K562 (cell line): ENCODE data around the gene WDPCP. TPM values are rescaled to one million over a fixed set of nuclear protein-coding genes. Genes with fewer than 3 reads are reported as not detected.

Experiments
- ATAC-seq: fragments of 200-7000 bp; cut with Tn5 transposase; 3 replicates; pipeline ENCODE4 v1.9.1; 2020; ENCODE audit warnings: moderate library complexity
- BruUV-seq: library from RNA; stranded (reverse); fragments of 400-500 nt; replicated peaks from 2 replicates; lab custom pipeline; 2021; lab: Mats Ljungman, UMichigan
- CTCF ChIA-PET: fragments of 300-600 bp; formaldehyde crosslinking; extraction: SDS; loops from one replicate; lab custom pipeline; 2021; ENCODE audit warnings: low intra/inter-chr PET ratio; lab: Yijun Ruan, JAX
- POLR2A ChIA-PET: fragments of 300-600, 350-650 bp; sonication (Branson Sonifier 250); formaldehyde crosslinking; extraction: SDS; loops from one replicate; lab custom pipeline; 2021; ENCODE audit warnings: antibody characterized with exemption, inconsistent platforms; lab: Yijun Ruan, JAX
- DNase-seq, 4 experiments: peaks; one replicate each; pipeline versions ENCODE4 v3.0.0 to v3.0.0-alpha.2; 2011 to 2018; ENCODE audit warnings: low spot score in 3 of 4, mixed read lengths in 3 of 4; ENCODE audit errors: extremely low read depth in 1 of 4
- FAIRE-seq: peaks from 2 replicates; lab custom pipeline; 2011; peaks lifted over from hg19 to GRCh38; lab: Jason Lieb, UNC
- H2AFZ ChIP-seq: 2 replicates; pipeline ENCODE4 v1.6.0; 2011; ENCODE audit warnings: low read depth, low read length, control low read depth, inconsistent platforms
- H3K27ac ChIP-seq: fragments of 200-600 bp; 3 replicates; pipeline ENCODE4 v1.8.0; 2011; ENCODE audit warnings: low read depth, mild to moderate bottlenecking, control low read depth, inconsistent platforms, low read length, moderate library complexity, mixed read lengths; ENCODE audit errors: extremely low read depth
- H3K27me3 ChIP-seq, 2 experiments: fragments of 300-600 bp in 1 of 2; 2 replicates in 1 of 2; 3 replicates in 1 of 2; pipeline versions ENCODE4 v1.6.0 to v1.8.0; 2011; ENCODE audit warnings: inconsistent platforms in 2 of 2, low read length in 2 of 2, mild to moderate bottlenecking in 1 of 2, mixed read lengths in 1 of 2, moderate library complexity in 1 of 2; ENCODE audit not compliant: control insufficient read depth in 2 of 2, insufficient read depth in 2 of 2
- H3K36me3 ChIP-seq: fragments of 300-600 bp; 3 replicates; pipeline ENCODE4 v1.8.0; 2011; ENCODE audit warnings: mild to moderate bottlenecking, low read length, inconsistent platforms; ENCODE audit not compliant: control insufficient read depth, insufficient read depth
- H3K4me1 ChIP-seq, 2 experiments: fragments of 200-600 bp in 1 of 2; replicated peaks in 1 of 2; 2 replicates in 1 of 2; 3 replicates in 1 of 2; pipeline versions ENCODE4 v1.5.1 to v1.8.0; 2011; ENCODE audit warnings: inconsistent platforms in 2 of 2, low read length in 2 of 2, mild to moderate bottlenecking in 1 of 2, mixed read lengths in 1 of 2, moderate library complexity in 1 of 2; ENCODE audit not compliant: control insufficient read depth in 2 of 2, insufficient read depth in 2 of 2
- H3K4me2 ChIP-seq: 2 replicates; pipeline ENCODE4 v1.6.1; 2011; ENCODE audit warnings: low read length, control low read depth, inconsistent platforms, mixed read lengths; ENCODE audit not compliant: insufficient read depth
- H3K4me3 ChIP-seq: fragments of 200-600 bp; sonication (generic), shearing (Covaris generic); 2 replicates; pipeline ENCODE4 v1.5.1; 2016; ENCODE audit warnings: control low read depth, inconsistent platforms
- H3K79me2 ChIP-seq: fragments of 200-600 bp; 3 replicates; pipeline ENCODE4 v1.8.0; 2011; ENCODE audit warnings: low read length, inconsistent platforms; ENCODE audit not compliant: control insufficient read depth, insufficient read depth
- H3K9ac ChIP-seq, 2 experiments: 2 replicates each; pipeline versions ENCODE4 v1.6.0 to v1.6.1; 2011; ENCODE audit warnings: low read depth in 2 of 2, low read length in 2 of 2, control low read depth in 1 of 2, inconsistent platforms in 1 of 2, mild to moderate bottlenecking in 1 of 2, mixed read lengths in 1 of 2; ENCODE audit not compliant: insufficient read depth in 1 of 2
- H3K9me1 ChIP-seq: one replicate; pipeline ENCODE4 v1.6.0; 2011; ENCODE audit warnings: inconsistent platforms, mild to moderate bottlenecking, low read length, moderate library complexity; ENCODE audit not compliant: control insufficient read depth, insufficient read depth
- H3K9me3 ChIP-seq: replicated peaks from 2 replicates; pipeline ENCODE4 v1.5.1; 2011; ENCODE audit warnings: low read depth, low read length, inconsistent platforms; ENCODE audit not compliant: control insufficient read depth, insufficient read depth
- H4K20me1 ChIP-seq: replicated peaks from 2 replicates; pipeline ENCODE4 v1.6.1; 2011; ENCODE audit warnings: low read length, inconsistent platforms, mixed read lengths; ENCODE audit not compliant: control insufficient read depth, insufficient read depth
- CBX8 ChIP-seq: fragments of 200-600 bp; sonication (generic); IDR thresholded peaks from 2 replicates; pipeline ENCODE4 v1.6.1; 2012; ENCODE audit warnings: borderline replicate concordance, mixed run types, low read depth, mild to moderate bottlenecking, moderate library complexity, mixed read lengths, low read length, control low read depth, inconsistent platforms; ENCODE audit not compliant: poor library complexity, severe bottlenecking; ENCODE audit errors: extremely low read depth
- CCAR2 ChIP-seq: fragments of 200-400 bp; formaldehyde crosslinking; IDR thresholded peaks from 2 replicates; pipeline ENCODE4 v1.6.1; 2017; ENCODE audit warnings: mild to moderate bottlenecking, low read depth, low read length
- E4F1 ChIP-seq: fragments of 250-450 bp; sonication (Bioruptor Pico); IDR thresholded peaks from 2 replicates; pipeline ENCODE4 v1.5.0; 2021; ENCODE audit warnings: mild to moderate bottlenecking, borderline replicate concordance
- EHMT2 ChIP-seq: fragments of 450-650 bp; IDR thresholded peaks from 2 replicates; pipeline ENCODE4 v1.6.1; 2018; ENCODE audit warnings: antibody characterized with exemption
- HIVEP1 ChIP-seq: fragments of 250-450 bp; sonication (Bioruptor Pico); IDR thresholded peaks from 2 replicates; pipeline ENCODE4 v1.4.0; 2020; ENCODE audit warnings: mild to moderate bottlenecking
- L3MBTL2 ChIP-seq: fragments of 450-650 bp; IDR thresholded peaks from 2 replicates; pipeline ENCODE4 v1.6.1; 2016; ENCODE audit warnings: mild to moderate bottlenecking, moderate library complexity
- MEF2A ChIP-seq: IDR thresholded peaks from 2 replicates; pipeline ENCODE4 v1.6.1; 2011; ENCODE audit warnings: low read depth, mild to moderate bottlenecking, low read length, moderate library complexity; ENCODE audit not compliant: control insufficient read depth
- POLR2AphosphoS2 ChIP-seq: IDR thresholded peaks from 2 replicates; pipeline ENCODE4 v1.6.1; 2012; ENCODE audit warnings: low read length, improper control_type of control experiment
- RBM22 ChIP-seq: fragments of 200-400 bp; formaldehyde crosslinking; IDR thresholded peaks from 2 replicates; pipeline ENCODE4 v1.6.1; 2018; ENCODE audit warnings: low read length, low read depth; ENCODE audit not compliant: poor library complexity, severe bottlenecking
- SREBF1 ChIP-seq: fragments of 150-350 bp; IDR thresholded peaks from 2 replicates; pipeline ENCODE4 v1.6.1; 2014; ENCODE audit warnings: antibody characterized with exemption, low read depth, low read length, borderline replicate concordance
- TCF3 ChIP-seq: sonication (generic); formaldehyde crosslinking; IDR thresholded peaks from 2 replicates; pipeline ENCODE4 v1.4.0; 2020; ENCODE audit warnings: mild to moderate bottlenecking, missing genetic modification reagents
- ZBTB2 ChIP-seq: fragments of 450-650 bp; IDR thresholded peaks from 2 replicates; pipeline ENCODE4 v1.6.1; 2016; ENCODE audit warnings: antibody characterized with exemption
- WGBS: fragments of 100-300 bp; shearing (Covaris generic); methylation state at CpG from one replicate; pipeline ENCODE4 v1.1.6; 2016; ENCODE audit warnings: low coverage, mixed read lengths; ENCODE audit not compliant: insufficient coverage; ENCODE audit errors: missing lambda C conversion rate; 5-methylcytosine and 5-hydroxymethylcytosine counted together
- in situ Hi-C: fragments of 300-500 bp; cut with MboI; formaldehyde crosslinking; loops from 4 replicates; pipeline ENCODE4 v1.15.0; 2018; ENCODE audit warnings: inconsistent platforms, mixed read lengths
- intact Hi-C: fragments of 100-400 bp; cut with micrococcal nuclease; formaldehyde crosslinking; loops from 2 replicates; pipeline ENCODE4 v1.14.2; 2022
- polyA plus RNA-seq, 8 experiments: library from polyadenylated mRNA; depleted of rRNA in 4 of 8; stranded (reverse) in 5 of 8; unstranded in 3 of 8; fragments of >200 nt; fragmentation: Nextera tagmentation in 2 of 8; fragmentation: Illumina TruSeq in 1 of 8; extraction: Ambion mirVana in 2 of 8; extraction: Trizol in 1 of 8; gene quantifications; 2 replicates each; pipeline versions ENCODE4 v1.2.1 to v1.2.3, GENCODE V29; 2011 to 2014; ENCODE audit warnings: inconsistent platforms in 1 of 8, missing spikeins in 1 of 8
- total RNA-seq, 7 experiments: library from RNA; depleted of rRNA in 6 of 7; stranded (reverse); fragments of >200 nt in 6 of 7; fragmentation: Illumina TruSeq in 2 of 7; extraction: Trizol in 2 of 7; gene quantifications; 2 replicates each; pipeline versions ENCODE4 v1.2.1 to v1.2.3, GENCODE V29; 2011 to 2021; ENCODE audit warnings: low replicate concordance in 1 of 7

The WDPCP gene
- total and polyA plus RNA-seq, 9 of the 15 experiments (the other 6 are each of a cell fraction or from before 2014, with no cell fraction given), result 1.4 to 6.4 (median 5.5) TPM

GRCh38 chr2:63628403-63628942 is 40.2 kb upstream of the WDPCP start (continued):
- TF ChIP-seq CCAR2 (no peak), POLR2AphosphoS2 (no peak), SREBF1 (no peak), EHMT2 (no peak), E4F1 (CRISPR knock-in tag) (no peak), CBX8 (no peak), MEF2A (no peak)

- Histone ChIP-seq H3K4me1 (no peaks in the 10 kb centered on the region), H3K27ac (no peak overlapping the region), H3K4me3 (no peak overlapping the region), H2AFZ (no peak overlapping the region), H3K9me3 (no peaks in the 10 kb centered on the region; the same call in 1 of the 2 replicates), H3K27me3 (peaks cover 4 to 9% of the 10 kb centered on the region in 2 experiments; a peak in 3 of 5 replicates), H3K79me2 (no peaks in the 10 kb centered on the region), H3K4me2 (no peak overlapping the region), H3K9me1 (no peaks in the 10 kb centered on the region), H3K9ac (no peak overlapping the region), H4K20me1 (no peaks in the 10 kb centered on the region), H3K36me3 (no peaks in the 10 kb centered on the region)
- ChIA-PET CTCF (interaction anchor here (0.8 kb wide), 1 partner anchor 691 kb away, joined by 3 read pairs; no protein-coding TSS in a partner anchor), POLR2A (interaction anchor here (0.6 to 0.9 kb wide), 3 partner anchors 17 to 1976 kb away, joined by 3 to 4 read pairs (median 3); no protein-coding TSS in a partner anchor)
- FAIRE-seq (no peak), ATAC-seq (no peak), DNase-seq (no peak)
- no TSS peak for BruUV-seq
- TF ChIP-seq HIVEP1 (CRISPR knock-in tag) (no peak), ZBTB2 (no peak), L3MBTL2 (no peak), RBM22 (no peak), TCF3 (CRISPR knock-in tag) (no peak)
- intact Hi-C loops, result no loop called here
- in situ Hi-C loops, result no loop called here
- WGBS, result 2% methylated on average over 15 of the region's 15 CpGs
Measured at GRCh38 chr2:63627866-63628265, 39.6 kb upstream of the WDPCP start.
